Smooth muscle cell (in vitro differentiated cells): ENCODE results near the gene TMED9. TPM values are rescaled to one million over a fixed set of nuclear protein-coding genes. Genes with fewer than 3 reads are reported as not detected.
A peak's percentile ranks its signal among the peaks of the same experiment; 100 is the strongest.

ENCODE experiments used
- DNase-seq: peaks from one replicate; lab custom pipeline; 2025; ENCODE audit not compliant: unreplicated experiment; lab: John Stamatoyannopoulos, UW
- H2AFZ ChIP-seq: fragments of 200-600 bp; sonication (generic); 2 replicates; pipeline ENCODE4 v1.6.0; 2016; ENCODE audit warnings: antibody characterized with exemption, low read depth, mild to moderate bottlenecking
- H3F3A ChIP-seq: fragments of 200-600 bp; sonication (generic); 2 replicates; pipeline ENCODE4 v1.6.0; 2017; ENCODE audit warnings: antibody characterized with exemption, low read depth
- H3K27ac ChIP-seq: fragments of 200-600 bp; sonication (generic); 2 replicates; pipeline ENCODE4 v1.5.1; 2016; ENCODE audit warnings: low read depth, mild to moderate bottlenecking
- H3K27me3 ChIP-seq: fragments of 200-600 bp; sonication (generic); 2 replicates; pipeline ENCODE4 v1.6.1; 2016; ENCODE audit warnings: low read depth, mild to moderate bottlenecking
- H3K36me3 ChIP-seq: fragments of 200-600 bp; sonication (generic); 2 replicates; pipeline ENCODE4 v1.5.1; 2016; ENCODE audit warnings: low read depth
- H3K4me1 ChIP-seq: fragments of 200-600 bp; sonication (generic); 2 replicates; pipeline ENCODE4 v1.5.1; 2016; ENCODE audit warnings: low read depth
- H3K4me2 ChIP-seq: fragments of 200-600 bp; sonication (generic); 2 replicates; pipeline ENCODE4 v1.6.0; 2016; ENCODE audit warnings: mild to moderate bottlenecking
- H3K4me3 ChIP-seq: fragments of 200-600 bp; sonication (generic); 2 replicates; pipeline ENCODE4 v1.5.1; 2016; ENCODE audit warnings: mild to moderate bottlenecking
- H3K79me2 ChIP-seq: fragments of 200-600 bp; sonication (generic); 2 replicates; pipeline ENCODE4 v1.6.0; 2016; ENCODE audit warnings: low read depth, mild to moderate bottlenecking
- H3K9ac ChIP-seq: fragments of 200-600 bp; sonication (generic); 2 replicates; pipeline ENCODE4 v1.6.0; 2016; ENCODE audit warnings: low read depth
- H3K9me3 ChIP-seq: fragments of 200-600 bp; sonication (generic); replicated peaks from 2 replicates; pipeline ENCODE4 v1.5.1; 2016; ENCODE audit warnings: low read depth
- H4K20me1 ChIP-seq: fragments of 200-600 bp; sonication (generic); 2 replicates; pipeline ENCODE4 v1.6.0; 2016; ENCODE audit warnings: low read depth
- CTCF ChIP-seq: fragments of 200-600 bp; sonication (generic); IDR thresholded peaks from 2 replicates; pipeline ENCODE4 v1.5.1; 2017; ENCODE audit warnings: borderline replicate concordance, mild to moderate bottlenecking, antibody characterized with exemption; ENCODE audit not compliant: insufficient read depth, poor library complexity, severe bottlenecking
- WGBS: methylation state at CpG from one replicate; pipeline ENCODE4 v1.1.7; 2016; ENCODE audit warnings: low lambda C conversion rate; 5-methylcytosine and 5-hydroxymethylcytosine counted together
- polyA plus RNA-seq: library from polyadenylated mRNA; unstranded; fragments of >200 nt; fragmentation: Nextera tagmentation; extraction: Ambion mirVana; gene quantifications from 2 replicates; pipeline ENCODE4 v1.2.1, GENCODE V29; 2016
- total RNA-seq: library from RNA; depleted of rRNA; stranded (reverse); fragments of >200 nt; gene quantifications from 2 replicates; pipeline ENCODE4 v1.2.3, GENCODE V29; 2014

Gene TMED9
- total and polyA plus RNA-seq, 2 experiments from 2014 or later: 224 to 662 TPM

- H3K27ac ChIP-seq: peak overlapping the region; percentile 84
- H3K79me2 ChIP-seq: peaks cover 76% of the 10 kb centered on the region
- peak overlapping the region; percentile 32 for H3K4me2 ChIP-seq
- no peak for DNase-seq
- H3F3A ChIP-seq: peaks cover 20% of the 10 kb centered on the region
- WGBS: 8% methylated on average over 1 of the region's 1 CpG
- H3K36me3 ChIP-seq: no peaks in the 10 kb centered on the region
- H3K9me3 ChIP-seq: no peaks in the 10 kb centered on the region
- peak overlapping the region; percentile 16 for H3K9ac ChIP-seq
- no peaks in the 10 kb centered on the region for H3K27me3 ChIP-seq
- TF ChIP-seq CTCF: no peak
- peaks cover 26% of the 10 kb centered on the region for H3K4me1 ChIP-seq
- no peak overlapping the region for H3K4me3 ChIP-seq
- H4K20me1 ChIP-seq: peaks cover 96% of the 10 kb centered on the region
- no peak overlapping the region for H2AFZ ChIP-seq
Observed at GRCh38 chr5:177546258-177546741, 45.7 kb upstream of the TMED9 start.

GRCh38 chr5:177547736-177548135, 44.3 kb upstream of the TMED9 start:
- H3K4me3 ChIP-seq: no peak overlapping the region
- peaks cover 20% of the 10 kb centered on the region for H3F3A ChIP-seq
- no peaks in the 10 kb centered on the region for H3K27me3 ChIP-seq
- H3K9ac ChIP-seq: no peak overlapping the region
- H3K9me3 ChIP-seq: no peaks in the 10 kb centered on the region
- DNase-seq: no peak
- H3K4me2 ChIP-seq: no peak overlapping the region
- H3K36me3 ChIP-seq: no peaks in the 10 kb centered on the region
- WGBS: 76% methylated on average over 3 of the region's 3 CpGs
- peaks cover 27% of the 10 kb centered on the region for H3K4me1 ChIP-seq
- no peak for TF ChIP-seq CTCF
- peaks cover 78% of the 10 kb centered on the region for H3K79me2 ChIP-seq
- no peak overlapping the region for H2AFZ ChIP-seq
- H3K27ac ChIP-seq: peak overlapping the region; percentile 10
- peaks cover 96% of the 10 kb centered on the region for H4K20me1 ChIP-seq

- Histone ChIP-seq H3K9me3 (no peaks in the 10 kb centered on the region), H3K79me2 (peaks cover 78% of the 10 kb centered on the region), H3K9ac (no peak overlapping the region), H3K27ac (no peak overlapping the region), H3K36me3 (no peaks in the 10 kb centered on the region), H3F3A (peaks cover 20% of the 10 kb centered on the region), H2AFZ (no peak overlapping the region), H4K20me1 (peaks cover 96% of the 10 kb centered on the region), H3K4me1 (peaks cover 27% of the 10 kb centered on the region), H3K4me3 (no peak overlapping the region), H3K27me3 (no peaks in the 10 kb centered on the region), H3K4me2 (no peak overlapping the region)
- no peak for TF ChIP-seq CTCF
- no peak for DNase-seq
- WGBS: 92% methylated on average over 1 of the region's 1 CpG
Observed at GRCh38 chr5:177548495-177548894, 43.5 kb upstream of the TMED9 start.

GRCh38 chr5:177550122-177550521, 41.9 kb upstream of the TMED9 start:
- 95% methylated on average over 1 of the region's 1 CpG for WGBS
- no peak for TF ChIP-seq CTCF
- H3K4me2 ChIP-seq: no peak overlapping the region
- no peaks in the 10 kb centered on the region for H3K9me3 ChIP-seq
- no peak overlapping the region for H3K9ac ChIP-seq
- peaks cover 83% of the 10 kb centered on the region for H4K20me1 ChIP-seq
- H3F3A ChIP-seq: peaks cover 20% of the 10 kb centered on the region
- peaks cover 74% of the 10 kb centered on the region for H3K79me2 ChIP-seq
- no peak for DNase-seq
- H3K36me3 ChIP-seq: no peaks in the 10 kb centered on the region
- no peak overlapping the region for H3K27ac ChIP-seq
- no peak overlapping the region for H2AFZ ChIP-seq
- no peaks in the 10 kb centered on the region for H3K27me3 ChIP-seq
- H3K4me3 ChIP-seq: no peak overlapping the region
- peaks cover 22% of the 10 kb centered on the region for H3K4me1 ChIP-seq
